AML-193 (cell line): ENCODE measurements around the gene TENT5C.

ENCODE experiments used
- DNase-seq, 2 experiments: peaks; one replicate each; lab custom pipeline; 2025; lab: John Stamatoyannopoulos, UW

TENT5C gene

DNA sequence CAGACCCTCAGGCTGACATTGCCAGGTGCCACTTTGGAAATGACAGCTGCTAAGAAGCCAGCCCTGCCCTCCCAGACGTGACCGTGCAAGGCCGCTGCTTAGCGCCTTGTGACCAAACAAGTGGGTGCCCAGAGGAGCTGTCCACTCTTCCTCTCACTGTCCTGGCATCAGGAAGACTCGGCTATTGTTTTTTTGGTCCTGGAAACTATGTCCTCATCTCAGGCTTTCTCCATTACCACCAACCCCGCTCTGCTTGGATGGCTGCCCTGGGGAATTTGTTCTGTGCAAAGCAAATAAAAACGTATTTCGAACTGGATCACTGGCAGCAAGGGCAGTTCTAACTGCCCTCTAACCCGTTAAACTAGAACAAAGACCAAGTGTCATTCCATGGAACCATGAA is 13.7 kb upstream of the TENT5C start:
- no peak for DNase-seq

DNA sequence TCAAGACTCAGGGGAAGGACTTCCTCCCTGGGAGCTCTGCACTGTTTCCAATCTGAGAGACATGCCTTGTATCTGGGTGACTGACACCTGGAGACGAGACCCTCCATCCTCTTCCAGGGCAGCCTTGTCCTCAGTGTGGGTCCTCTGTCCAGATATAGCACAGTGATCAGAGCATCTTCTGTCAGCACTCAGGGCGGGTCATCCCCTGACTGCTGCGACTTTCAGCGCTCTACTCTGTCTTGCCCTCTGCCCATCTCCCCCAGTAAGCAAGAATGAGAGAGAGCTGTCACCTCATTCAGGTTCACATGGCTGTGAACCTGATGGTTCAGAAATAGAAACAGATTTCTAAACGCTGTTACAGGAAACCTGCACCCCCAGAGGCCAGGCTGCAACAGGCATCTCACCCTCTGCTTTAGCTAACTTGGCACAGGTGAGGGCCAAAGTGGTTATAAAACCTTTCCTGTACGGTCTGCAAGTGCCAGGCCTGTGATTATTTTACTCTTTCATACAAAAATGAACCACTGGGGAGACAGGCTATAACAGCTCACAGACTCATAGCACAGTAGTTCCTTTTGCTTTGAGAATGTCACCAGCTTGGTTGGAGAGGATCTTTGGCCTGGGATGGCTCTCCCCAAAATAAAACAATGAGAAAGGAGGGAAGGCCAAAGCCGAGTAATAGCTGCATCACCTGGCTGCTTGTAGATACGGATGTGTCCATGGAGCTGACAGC is 11.4 kb upstream of the TENT5C start:
- DNase-seq = no peak

- peak; percentile 59 to 65 for DNase-seq
These were observed 9.7 kb upstream of the TENT5C start for GRCh38 chr1:117596023-117596720.

DNA sequence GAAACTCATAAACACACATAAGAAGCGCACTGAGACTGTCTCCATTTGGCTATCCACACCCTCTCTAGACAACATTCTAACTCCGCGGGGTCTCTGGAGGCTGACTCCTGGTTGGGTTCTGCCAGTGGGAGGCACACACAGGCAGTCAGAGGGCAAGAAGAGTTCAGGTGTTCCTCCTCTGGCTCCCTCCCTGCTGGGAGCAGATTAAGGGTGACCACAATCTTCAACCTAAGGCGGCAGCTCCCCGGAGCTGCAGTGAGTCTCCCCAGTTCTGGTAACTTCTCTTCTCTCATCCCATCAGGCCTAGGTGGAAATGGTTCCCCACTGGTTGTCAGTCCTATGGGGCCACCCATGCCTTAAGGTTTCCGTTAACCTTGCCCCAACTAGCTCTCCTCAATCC is 7.4 kb upstream of the TENT5C start:
- DNase-seq = no peak

- DNase-seq = no peak
These were observed 6.3 kb upstream of the TENT5C start for GRCh38 chr1:117599286-117600221.

DNA sequence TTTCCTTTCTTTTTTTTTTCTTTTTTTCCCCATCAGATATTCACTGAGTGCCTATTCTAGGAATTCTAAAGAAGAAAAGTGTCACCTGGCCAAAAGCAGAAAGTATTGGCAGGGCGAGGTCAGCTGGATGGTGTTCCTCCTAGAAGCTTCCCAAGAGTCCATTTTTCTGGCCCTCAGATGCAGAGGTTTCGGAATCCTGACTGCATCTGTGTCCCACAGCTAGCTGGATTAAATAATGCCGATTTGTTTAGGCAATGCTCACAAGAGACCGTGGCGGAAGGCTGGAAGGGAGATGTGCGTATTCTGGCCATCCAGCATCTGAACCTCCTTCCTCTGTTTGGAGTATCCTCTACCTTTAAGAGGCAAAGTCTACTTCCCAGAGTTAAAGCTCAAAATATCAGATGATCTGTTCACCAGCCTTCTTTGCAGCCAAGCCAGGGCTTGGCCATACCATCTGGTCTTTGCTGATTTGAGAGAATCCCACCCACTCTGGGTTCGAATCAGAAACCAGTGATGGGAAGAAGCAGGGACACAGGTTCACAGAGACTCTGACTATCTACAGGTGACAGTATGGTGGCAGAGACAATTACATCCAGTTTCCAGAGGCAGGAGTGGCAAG is 5.4 kb upstream of the TENT5C start:
- no peak for DNase-seq

GRCh38 chr1:117600966-117601365 is 4.9 kb upstream of the TENT5C start:
- no peak for DNase-seq

DNA sequence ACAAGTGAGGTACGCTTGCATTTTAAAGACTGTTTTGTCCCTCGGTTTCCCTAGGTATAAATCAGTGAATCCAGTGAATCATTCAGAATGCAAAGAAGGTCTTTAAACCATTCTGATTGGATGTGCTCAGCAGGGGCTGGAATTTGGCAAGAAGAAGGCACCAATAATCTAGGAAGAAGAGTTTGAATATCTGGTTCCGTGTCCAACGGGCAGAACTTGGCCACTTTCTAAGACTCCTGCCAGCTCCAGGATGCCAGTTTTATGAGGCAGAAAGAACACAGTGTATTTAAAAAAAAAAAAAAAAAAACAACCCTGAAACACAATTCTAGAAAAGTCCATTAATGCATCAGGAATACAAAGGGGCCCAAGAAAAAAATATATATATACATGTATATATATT is 3.0 kb upstream of the TENT5C start:
- no peak for DNase-seq

DNA sequence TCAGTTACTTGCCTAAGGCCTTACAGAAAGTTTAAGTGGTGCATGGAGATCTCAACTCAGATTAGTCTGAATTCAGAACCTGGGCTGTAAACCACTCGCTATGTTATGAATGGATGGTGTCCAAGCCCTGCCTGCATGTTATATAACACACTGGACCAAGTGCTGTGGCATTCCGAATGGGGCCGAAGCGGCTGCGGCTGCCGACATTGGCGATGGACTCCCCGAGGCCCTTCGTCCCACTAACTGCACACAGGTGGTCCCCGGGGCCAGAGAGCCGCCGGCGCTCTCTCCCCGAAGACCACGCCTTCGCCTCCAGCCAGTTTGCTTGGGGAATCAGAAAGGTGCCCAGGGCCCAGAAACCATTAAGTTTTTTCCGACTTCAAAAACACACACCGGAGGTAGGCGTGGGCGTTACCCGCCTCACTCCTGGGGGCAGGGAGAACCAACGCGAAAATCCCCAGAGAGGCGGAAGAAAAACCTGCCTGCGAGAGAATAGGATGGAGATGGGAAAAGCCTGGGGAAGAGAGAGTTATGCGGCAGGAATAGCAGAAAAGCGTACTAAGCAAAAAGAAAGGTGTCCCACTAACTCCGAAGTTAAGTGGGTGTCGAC is 579 bp upstream of the TENT5C start:
- DNase-seq = no peak

GRCh38 chr1:117606649-117607430 is 992 bp downstream of the TENT5C start:
- DNase-seq = peak; percentile 27 to 32

GRCh38 chr1:117607471-117607870 is 1.6 kb downstream of the TENT5C start:
- peak; percentile 90 to 94 for DNase-seq

GRCh38 chr1:117608115-117608615 is 2.3 kb downstream of the TENT5C start:
- DNase-seq = no peak

GRCh38 chr1:117608758-117609157 is 2.9 kb downstream of the TENT5C start:
- no peak for DNase-seq

GRCh38 chr1:117609471-117609911 is 3.6 kb downstream of the TENT5C start:
- no peak for DNase-seq

- DNase-seq = no peak
These were observed 4.2 kb downstream of the TENT5C start for GRCh38 chr1:117610036-117610435.

- no peak for DNase-seq
These were observed 5.3 kb downstream of the TENT5C start for GRCh38 chr1:117611121-117611601.

GRCh38 chr1:117611894-117612483 is 6.1 kb downstream of the TENT5C start:
- no peak for DNase-seq

- DNase-seq = peak; percentile 48 to 51
These were observed 6.8 kb downstream of the TENT5C start for GRCh38 chr1:117612517-117613248.

- peak; percentile 24 to 44 for DNase-seq
These were observed 7.6 kb downstream of the TENT5C start for GRCh38 chr1:117613249-117613968.
